Suprapubic skin (tissue), 3 donors: ENCODE measurements around the gene ZACN.

Experiments used
- POLR2A ChIP-seq, 2 donors: fragments of 450-650 bp; IDR thresholded peaks; one replicate each; pipeline ENCODE4 v1.6.1; 2017; ENCODE audit warnings: antibody characterized with exemption in 2 of 2, mild to moderate bottlenecking in 2 of 2, moderate library complexity in 2 of 2
- TF ChIP-seq, protein P1 (sequence below), 2 donors: fragments of 200-600 bp in 1 of 2; fragments of 450-650 bp in 1 of 2; sonication (generic) in 1 of 2; IDR thresholded peaks; one replicate each; pipeline ENCODE4 v1.5.1; 2016 to 2019; ENCODE audit warnings: antibody characterized with exemption in 2 of 2, mild to moderate bottlenecking in 1 of 2, moderate library complexity in 1 of 2

DNA sequence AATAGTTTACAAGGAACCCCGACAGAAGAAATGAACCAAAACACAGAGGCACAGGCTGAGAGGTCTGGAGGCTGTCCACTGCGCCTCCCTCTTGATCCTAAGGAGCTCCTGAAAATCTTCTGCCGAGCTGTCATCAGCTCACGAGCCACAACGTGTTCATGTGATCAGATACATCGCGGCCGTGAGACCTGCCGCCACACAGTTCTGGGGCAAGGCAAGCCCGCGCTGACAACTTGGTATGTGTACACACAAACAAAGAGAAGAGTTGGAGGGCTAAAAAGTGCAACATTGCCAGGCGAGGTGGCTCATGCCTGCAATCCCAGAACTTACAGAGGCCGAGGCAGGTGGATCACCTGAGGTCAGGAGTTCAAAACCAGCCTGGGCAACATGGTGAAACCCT is 17.0 kb downstream of the ZACN start:
- TF ChIP-seq, protein P1, sequence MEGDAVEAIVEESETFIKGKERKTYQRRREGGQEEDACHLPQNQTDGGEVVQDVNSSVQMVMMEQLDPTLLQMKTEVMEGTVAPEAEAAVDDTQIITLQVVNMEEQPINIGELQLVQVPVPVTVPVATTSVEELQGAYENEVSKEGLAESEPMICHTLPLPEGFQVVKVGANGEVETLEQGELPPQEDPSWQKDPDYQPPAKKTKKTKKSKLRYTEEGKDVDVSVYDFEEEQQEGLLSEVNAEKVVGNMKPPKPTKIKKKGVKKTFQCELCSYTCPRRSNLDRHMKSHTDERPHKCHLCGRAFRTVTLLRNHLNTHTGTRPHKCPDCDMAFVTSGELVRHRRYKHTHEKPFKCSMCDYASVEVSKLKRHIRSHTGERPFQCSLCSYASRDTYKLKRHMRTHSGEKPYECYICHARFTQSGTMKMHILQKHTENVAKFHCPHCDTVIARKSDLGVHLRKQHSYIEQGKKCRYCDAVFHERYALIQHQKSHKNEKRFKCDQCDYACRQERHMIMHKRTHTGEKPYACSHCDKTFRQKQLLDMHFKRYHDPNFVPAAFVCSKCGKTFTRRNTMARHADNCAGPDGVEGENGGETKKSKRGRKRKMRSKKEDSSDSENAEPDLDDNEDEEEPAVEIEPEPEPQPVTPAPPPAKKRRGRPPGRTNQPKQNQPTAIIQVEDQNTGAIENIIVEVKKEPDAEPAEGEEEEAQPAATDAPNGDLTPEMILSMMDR (IDR thresholded peaks at IDR 0.05) = no peak
- TF ChIP-seq POLR2A (IDR thresholded peaks at IDR 0.05) = no peak
